NK-92 (cell line): ENCODE results near the gene BABAM1.

Experiments
- DNase-seq: peaks from one replicate; lab custom pipeline; 2025; ENCODE audit not compliant: unreplicated experiment; lab: John Stamatoyannopoulos, UW

Gene BABAM1

GRCh38 chr19:17266975-17267788 is at the start of gene BABAM1:
TSS of gene BABAM1 (plus strand) at chr19:17267443. CDS start at chr19:17268807, 1,364 bp downstream.
- peak; percentile 76 for DNase-seq

GRCh38 chr19:17219286-17219685 is 48.0 kb upstream of the BABAM1 start:
- no peak for DNase-seq

- DNase-seq: no peak
Observed at GRCh38 chr19:17220207-17220758, 47.0 kb upstream of the BABAM1 start.

- no peak for DNase-seq
Observed at GRCh38 chr19:17225053-17225452, 42.2 kb upstream of the BABAM1 start.

GRCh38 chr19:17226002-17226933 is 41.0 kb upstream of the BABAM1 start, which contains the start of gene OCEL1:
TSS of gene OCEL1 (plus strand) at chr19:17226226. CDS start at chr19:17226248, 22 bp downstream.
- peak; percentile 75 for DNase-seq

- no peak for DNase-seq
Observed at GRCh38 chr19:17227798-17228367, 39.4 kb upstream of the BABAM1 start.

GRCh38 chr19:17229890-17230289 is 37.4 kb upstream of the BABAM1 start:
- no peak for DNase-seq

- no peak for DNase-seq
Observed at GRCh38 chr19:17232258-17232657, 35.0 kb upstream of the BABAM1 start.

- no peak for DNase-seq
Observed at GRCh38 chr19:17234911-17235299, 32.3 kb upstream of the BABAM1 start.

- no peak for DNase-seq
Observed at GRCh38 chr19:17235300-17235970, 31.8 kb upstream of the BABAM1 start.

GRCh38 chr19:17235971-17236777 is 31.1 kb upstream of the BABAM1 start:
- DNase-seq: no peak

GRCh38 chr19:17236811-17237543 is 30.3 kb upstream of the BABAM1 start:
- DNase-seq: no peak

- DNase-seq: no peak
Observed at GRCh38 chr19:17237747-17238706, 29.2 kb upstream of the BABAM1 start.

- DNase-seq: no peak
Observed at GRCh38 chr19:17240062-17240752, 27.0 kb upstream of the BABAM1 start.

- DNase-seq: no peak
Observed at GRCh38 chr19:17240826-17241399, 26.3 kb upstream of the BABAM1 start.

GRCh38 chr19:17242431-17243208 is 24.6 kb upstream of the BABAM1 start:
- DNase-seq: no peak
